RWPE2 (cell line): ENCODE measurements around the gene TNKS1BP1.

Source experiments
- ATAC-seq: fragments of 200-7000 bp; cut with Tn5 transposase; 3 replicates; pipeline ENCODE4 v1.9.1; 2021; ENCODE audit warnings: low read depth
- DNase-seq: peaks from one replicate; pipeline ENCODE4 v3.0.0-alpha.2; 2020; ENCODE audit warnings: low spot score
- H3K27ac ChIP-seq: fragments of 450-650 bp; 2 replicates; pipeline ENCODE4 v1.5.1; 2017; ENCODE audit warnings: mild to moderate bottlenecking; ENCODE audit not compliant: poor library complexity, severe bottlenecking
- H3K27me3 ChIP-seq: fragments of 250-450 bp; sonication (Bioruptor Pico); 2 replicates; pipeline ENCODE4 v1.5.1; 2021; ENCODE audit warnings: mild to moderate bottlenecking, moderate library complexity; ENCODE audit not compliant: insufficient read depth, poor library complexity, severe bottlenecking
- H3K36me3 ChIP-seq: fragments of 250-450 bp; sonication (Bioruptor Pico); 2 replicates; pipeline ENCODE4 v1.5.1; 2020; ENCODE audit warnings: low read depth, mild to moderate bottlenecking, moderate library complexity
- H3K4me1 ChIP-seq: fragments of 250-450 bp; sonication (Bioruptor Pico); 2 replicates; pipeline ENCODE4 v1.5.1; 2021; ENCODE audit warnings: mild to moderate bottlenecking, moderate library complexity; ENCODE audit not compliant: insufficient read depth, poor library complexity, severe bottlenecking
- H3K4me3 ChIP-seq: fragments of 250-450 bp; sonication (Bioruptor Pico); 2 replicates; pipeline ENCODE4 v1.5.1; 2021; ENCODE audit warnings: mild to moderate bottlenecking, moderate library complexity; ENCODE audit not compliant: severe bottlenecking
- H3K9me3 ChIP-seq: fragments of 250-450 bp; sonication (Bioruptor Pico); 2 replicates; pipeline ENCODE4 v1.5.1; 2021; ENCODE audit warnings: mild to moderate bottlenecking, moderate library complexity; ENCODE audit not compliant: severe bottlenecking
- CTCF ChIP-seq: fragments of 450-650 bp; IDR thresholded peaks from one replicate; pipeline ENCODE4 v1.5.1; 2017; ENCODE audit warnings: mild to moderate bottlenecking, moderate library complexity; ENCODE audit not compliant: poor library complexity, severe bottlenecking

TNKS1BP1 gene

GRCh38 chr11:57273448-57274058, 51.2 kb downstream of the TNKS1BP1 start:
- no peak overlapping the region for H3K4me3 ChIP-seq
- no peak for DNase-seq
- H3K4me1 ChIP-seq = peaks cover 15% of the 10 kb centered on the region
- H3K9me3 ChIP-seq = no peaks in the 10 kb centered on the region
- no peaks in the 10 kb centered on the region for H3K36me3 ChIP-seq
- ATAC-seq = no peak
- H3K27ac ChIP-seq = no peak overlapping the region
- H3K27me3 ChIP-seq = no peaks in the 10 kb centered on the region
- no peak for TF ChIP-seq CTCF

- no peaks in the 10 kb centered on the region for H3K9me3 ChIP-seq
- H3K27me3 ChIP-seq = no peaks in the 10 kb centered on the region
- no peaks in the 10 kb centered on the region for H3K4me1 ChIP-seq
- H3K27ac ChIP-seq = no peak overlapping the region
- TF ChIP-seq CTCF = no peak
- no peak overlapping the region for H3K4me3 ChIP-seq
- H3K36me3 ChIP-seq = no peaks in the 10 kb centered on the region
- DNase-seq (no peak), ATAC-seq (no peak)
Observed at GRCh38 chr11:57269571-57270021, 55.2 kb downstream of the TNKS1BP1 start.

GRCh38 chr11:57266157-57266556, 58.6 kb downstream of the TNKS1BP1 start:
- Histone ChIP-seq H3K27me3 (no peaks in the 10 kb centered on the region), H3K9me3 (no peaks in the 10 kb centered on the region), H3K4me1 (no peaks in the 10 kb centered on the region), H3K4me3 (no peak overlapping the region), H3K36me3 (no peaks in the 10 kb centered on the region), H3K27ac (no peak overlapping the region)
- ATAC-seq (no peak), DNase-seq (no peak)
- TF ChIP-seq CTCF = no peak

GRCh38 chr11:57263351-57263750, 61.4 kb downstream of the TNKS1BP1 start:
- no peak for TF ChIP-seq CTCF
- Histone ChIP-seq H3K36me3 (no peaks in the 10 kb centered on the region), H3K4me1 (no peaks in the 10 kb centered on the region), H3K27ac (no peak overlapping the region), H3K4me3 (no peak overlapping the region), H3K9me3 (no peaks in the 10 kb centered on the region), H3K27me3 (no peaks in the 10 kb centered on the region)
- DNase-seq = no peak
- no peak for ATAC-seq

- ATAC-seq (no peak), DNase-seq (no peak)
- Histone ChIP-seq H3K4me3 (no peak overlapping the region), H3K36me3 (no peaks in the 10 kb centered on the region), H3K27me3 (no peaks in the 10 kb centered on the region), H3K9me3 (no peaks in the 10 kb centered on the region), H3K4me1 (no peaks in the 10 kb centered on the region), H3K27ac (no peak overlapping the region)
- no peak for TF ChIP-seq CTCF
Observed at GRCh38 chr11:57262157-57262556, 62.6 kb downstream of the TNKS1BP1 start.
